ENCODE data around the gene PLCD3. TPM values are rescaled to one million over a fixed set of nuclear protein-coding genes. Genes with fewer than 3 reads are reported as not detected.

The PLCD3 gene
- polyA plus RNA-seq, 1 donor (not counting 4 experiments of a cell fraction or from before 2014, with no cell fraction given), result 53.3 TPM

DNA sequence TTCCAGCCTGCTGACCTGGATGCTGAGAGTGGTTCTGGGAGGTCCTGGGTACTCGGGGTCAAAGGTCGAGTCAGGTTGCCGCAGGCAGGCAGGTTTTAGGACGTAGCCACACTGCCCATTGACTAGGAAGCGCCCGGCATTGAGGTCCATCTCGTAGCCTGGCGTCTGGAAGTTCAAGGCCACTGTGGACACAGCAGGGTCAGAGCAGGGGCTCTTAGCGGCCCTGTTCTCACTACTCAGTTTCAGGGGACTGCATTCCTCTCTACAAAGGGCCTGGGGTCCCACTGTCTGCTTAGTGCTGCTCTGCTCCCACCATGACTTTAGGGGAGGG lies 18.9 kb downstream of the PLCD3 start:
- no peak overlapping the region for H2AFZ ChIP-seq (ENCODE audit: control insufficient read depth, low read length)
- H3K36me3 ChIP-seq (ENCODE audit: control insufficient read depth in 2 of 2, extremely low read depth in 1 of 2, insufficient read depth in 2 of 2, low read length in 2 of 2), result peaks cover 16 to 28% of the 10 kb centered on the region in 2 experiments
- H3K9ac ChIP-seq (ENCODE audit: control insufficient read depth, extremely low read depth, insufficient read depth, low read length), result no peak overlapping the region
- dilution Hi-C loops (cut with MboI; ENCODE audit: extremely low pct_ligation_motif_present, low sequenced_read_pairs), result no loop called here
- no peak for TF ChIP-seq EZH2 (IDR thresholded peaks at IDR 0.05; ENCODE audit: low read length)
- TF ChIP-seq, protein P1, sequence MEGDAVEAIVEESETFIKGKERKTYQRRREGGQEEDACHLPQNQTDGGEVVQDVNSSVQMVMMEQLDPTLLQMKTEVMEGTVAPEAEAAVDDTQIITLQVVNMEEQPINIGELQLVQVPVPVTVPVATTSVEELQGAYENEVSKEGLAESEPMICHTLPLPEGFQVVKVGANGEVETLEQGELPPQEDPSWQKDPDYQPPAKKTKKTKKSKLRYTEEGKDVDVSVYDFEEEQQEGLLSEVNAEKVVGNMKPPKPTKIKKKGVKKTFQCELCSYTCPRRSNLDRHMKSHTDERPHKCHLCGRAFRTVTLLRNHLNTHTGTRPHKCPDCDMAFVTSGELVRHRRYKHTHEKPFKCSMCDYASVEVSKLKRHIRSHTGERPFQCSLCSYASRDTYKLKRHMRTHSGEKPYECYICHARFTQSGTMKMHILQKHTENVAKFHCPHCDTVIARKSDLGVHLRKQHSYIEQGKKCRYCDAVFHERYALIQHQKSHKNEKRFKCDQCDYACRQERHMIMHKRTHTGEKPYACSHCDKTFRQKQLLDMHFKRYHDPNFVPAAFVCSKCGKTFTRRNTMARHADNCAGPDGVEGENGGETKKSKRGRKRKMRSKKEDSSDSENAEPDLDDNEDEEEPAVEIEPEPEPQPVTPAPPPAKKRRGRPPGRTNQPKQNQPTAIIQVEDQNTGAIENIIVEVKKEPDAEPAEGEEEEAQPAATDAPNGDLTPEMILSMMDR (optimal IDR thresholded peaks at IDR 0.05 in 1 of 3, IDR thresholded peaks at IDR 0.05 in 1 of 3, conservative IDR thresholded peaks at IDR 0.05 in 1 of 3; ENCODE audit: extremely low read depth in 1 of 3, insufficient read depth in 2 of 3, low read length in 3 of 3), result no peak
- H3K9me1 ChIP-seq (ENCODE audit: control insufficient read depth, extremely low read depth, insufficient read depth, low read length), result no peaks in the 10 kb centered on the region
- H3K4me2 ChIP-seq (ENCODE audit: control insufficient read depth, extremely low read depth, insufficient read depth, low read depth, low read length), result no peak overlapping the region
- H3K27ac ChIP-seq (ENCODE audit: control insufficient read depth, insufficient read depth, low read length), result no peak overlapping the region
- no peaks in the 10 kb centered on the region for H3K4me1 ChIP-seq (ENCODE audit: control insufficient read depth, extremely low read depth, insufficient read depth, low read length)
- no peak overlapping the region for H3K4me3 ChIP-seq (ENCODE audit: control insufficient read depth in 2 of 3, extremely low read depth in 1 of 3, insufficient read depth in 2 of 3, low read depth in 1 of 3, low read length in 3 of 3)
- FAIRE-seq (no peak), DNase-seq (ENCODE audit: low read depth, low spot score) (no peak)
- no peaks in the 10 kb centered on the region for H3K9me3 ChIP-seq (ENCODE audit: control insufficient read depth, low read depth, low read length)
- H4K20me1 ChIP-seq (ENCODE audit: control insufficient read depth, extremely low read depth, insufficient read depth, low read length), result peaks cover 3% of the 10 kb centered on the region
- H3K79me2 ChIP-seq (ENCODE audit: control insufficient read depth, insufficient read depth, low read length), result no peaks in the 10 kb centered on the region
- H3K27me3 ChIP-seq (ENCODE audit: control insufficient read depth, extremely low read depth, insufficient read depth, low read length), result no peaks in the 10 kb centered on the region

DNA sequence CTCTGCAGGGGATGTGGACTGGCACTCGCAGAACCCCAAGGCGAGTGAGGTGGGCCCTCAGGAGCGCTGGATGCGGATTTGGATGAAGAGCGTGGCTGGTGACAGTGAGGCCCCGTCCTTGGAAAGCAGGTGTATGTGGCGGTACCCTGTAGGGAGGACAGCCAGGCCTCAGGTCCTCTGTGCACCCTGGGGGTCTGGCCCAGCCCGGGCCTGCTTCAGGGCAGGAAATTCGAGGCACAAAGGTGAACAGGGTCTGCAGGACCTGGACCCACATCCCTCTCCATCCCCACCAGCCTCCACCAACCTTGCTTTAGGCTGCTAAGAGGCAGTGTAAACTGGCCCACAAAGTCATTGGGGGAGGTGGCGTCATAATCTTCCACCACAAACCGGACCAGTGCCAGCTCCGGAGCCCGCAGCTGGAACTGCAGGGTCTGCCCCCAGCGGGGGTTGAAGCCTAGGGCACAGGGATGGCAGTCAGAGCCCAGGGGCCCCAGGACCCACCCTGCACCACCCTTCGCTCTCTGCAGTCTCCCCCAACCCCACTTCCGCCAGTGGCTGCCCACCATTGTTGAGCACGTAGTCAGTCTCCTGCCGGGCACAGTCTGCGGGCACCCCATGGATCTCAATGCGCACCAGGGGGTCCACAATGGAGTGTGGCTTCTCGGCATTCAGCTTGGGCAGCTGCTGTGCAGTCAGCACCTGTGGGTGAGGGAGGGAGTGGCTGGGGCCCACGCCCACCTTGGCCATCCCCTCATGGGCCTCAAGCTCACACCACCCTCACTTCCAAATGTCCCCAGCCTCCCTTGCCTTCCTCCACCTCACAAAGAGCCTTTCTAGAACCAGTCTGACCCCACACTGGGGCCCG lies 19.5 kb downstream of the PLCD3 start:
- FAIRE-seq, result no peak
- Histone ChIP-seq H3K79me2 (ENCODE audit: control insufficient read depth, insufficient read depth, low read length) (no peaks in the 10 kb centered on the region), H3K27me3 (ENCODE audit: control insufficient read depth, extremely low read depth, insufficient read depth, low read length) (no peaks in the 10 kb centered on the region), H2AFZ (ENCODE audit: control insufficient read depth, low read length) (no peak overlapping the region), H3K4me2 (ENCODE audit: control insufficient read depth, extremely low read depth, insufficient read depth, low read depth, low read length) (no peak overlapping the region), H4K20me1 (ENCODE audit: control insufficient read depth, extremely low read depth, insufficient read depth, low read length) (peaks cover 3% of the 10 kb centered on the region), H3K9me1 (ENCODE audit: control insufficient read depth, extremely low read depth, insufficient read depth, low read length) (no peaks in the 10 kb centered on the region), H3K9me3 (ENCODE audit: control insufficient read depth, low read depth, low read length) (no peaks in the 10 kb centered on the region), H3K9ac (ENCODE audit: control insufficient read depth, extremely low read depth, insufficient read depth, low read length) (no peak overlapping the region), H3K4me1 (ENCODE audit: control insufficient read depth, extremely low read depth, insufficient read depth, low read length) (no peaks in the 10 kb centered on the region), H3K36me3 (ENCODE audit: control insufficient read depth in 2 of 2, extremely low read depth in 1 of 2, insufficient read depth in 2 of 2, low read length in 2 of 2) (peaks cover 19 to 31% of the 10 kb centered on the region in 2 experiments), H3K4me3 (ENCODE audit: control insufficient read depth in 2 of 3, extremely low read depth in 1 of 3, insufficient read depth in 2 of 3, low read depth in 1 of 3, low read length in 3 of 3) (no peak overlapping the region), H3K27ac (ENCODE audit: control insufficient read depth, insufficient read depth, low read length) (no peak overlapping the region)
- no peak for DNase-seq (ENCODE audit: low read depth, low spot score)
- dilution Hi-C loops (cut with MboI; ENCODE audit: extremely low pct_ligation_motif_present, low sequenced_read_pairs), result no loop called here
- TF ChIP-seq, protein P1 (optimal IDR thresholded peaks at IDR 0.05 in 1 of 3, IDR thresholded peaks at IDR 0.05 in 1 of 3, conservative IDR thresholded peaks at IDR 0.05 in 1 of 3; ENCODE audit: extremely low read depth in 1 of 3, insufficient read depth in 2 of 3, low read length in 3 of 3), result no peak
- no peak for TF ChIP-seq EZH2 (IDR thresholded peaks at IDR 0.05; ENCODE audit: low read length)
